ENCODE results near the gene AARS2. TPM values are rescaled to one million over a fixed set of nuclear protein-coding genes. Genes with fewer than 3 reads are reported as not detected.

Gene AARS2
- total RNA-seq, 1 experiment from 2014 or later = 28.9 TPM

GRCh38 chr6:44339763-44340625 lies 26.8 kb upstream of the AARS2 start (continued):
- TF ChIP-seq ARID4B (CRISPR knock-in tag; IDR thresholded peaks at IDR 0.05; ENCODE audit: borderline replicate concordance) (no peak), MAX (CRISPR knock-in tag; IDR thresholded peaks at IDR 0.05) (no peak), ZNF263 (CRISPR knock-in tag; IDR thresholded peaks at IDR 0.05; ENCODE audit: low read depth) (no peak), FOXJ3 (CRISPR knock-in tag; IDR thresholded peaks at IDR 0.05; ENCODE audit: borderline replicate concordance) (no peak), ZNF532 (CRISPR knock-in tag; IDR thresholded peaks at IDR 0.05; ENCODE audit: borderline replicate concordance) (no peak), PRRX2 (CRISPR knock-in tag; IDR thresholded peaks at IDR 0.05) (no peak), OVOL2 (CRISPR knock-in tag; IDR thresholded peaks at IDR 0.05; ENCODE audit: borderline replicate concordance) (no peak), NR2C2 (CRISPR knock-in tag; IDR thresholded peaks at IDR 0.05) (no peak), ZNF138 (CRISPR knock-in tag; conservative IDR thresholded peaks at IDR 0.05) (no peak)
- TF ChIP-seq, protein P1, sequence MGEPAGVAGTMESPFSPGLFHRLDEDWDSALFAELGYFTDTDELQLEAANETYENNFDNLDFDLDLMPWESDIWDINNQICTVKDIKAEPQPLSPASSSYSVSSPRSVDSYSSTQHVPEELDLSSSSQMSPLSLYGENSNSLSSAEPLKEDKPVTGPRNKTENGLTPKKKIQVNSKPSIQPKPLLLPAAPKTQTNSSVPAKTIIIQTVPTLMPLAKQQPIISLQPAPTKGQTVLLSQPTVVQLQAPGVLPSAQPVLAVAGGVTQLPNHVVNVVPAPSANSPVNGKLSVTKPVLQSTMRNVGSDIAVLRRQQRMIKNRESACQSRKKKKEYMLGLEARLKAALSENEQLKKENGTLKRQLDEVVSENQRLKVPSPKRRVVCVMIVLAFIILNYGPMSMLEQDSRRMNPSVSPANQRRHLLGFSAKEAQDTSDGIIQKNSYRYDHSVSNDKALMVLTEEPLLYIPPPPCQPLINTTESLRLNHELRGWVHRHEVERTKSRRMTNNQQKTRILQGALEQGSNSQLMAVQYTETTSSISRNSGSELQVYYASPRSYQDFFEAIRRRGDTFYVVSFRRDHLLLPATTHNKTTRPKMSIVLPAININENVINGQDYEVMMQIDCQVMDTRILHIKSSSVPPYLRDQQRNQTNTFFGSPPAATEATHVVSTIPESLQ (CRISPR knock-in tag; IDR thresholded peaks at IDR 0.05) = no peak

DNA sequence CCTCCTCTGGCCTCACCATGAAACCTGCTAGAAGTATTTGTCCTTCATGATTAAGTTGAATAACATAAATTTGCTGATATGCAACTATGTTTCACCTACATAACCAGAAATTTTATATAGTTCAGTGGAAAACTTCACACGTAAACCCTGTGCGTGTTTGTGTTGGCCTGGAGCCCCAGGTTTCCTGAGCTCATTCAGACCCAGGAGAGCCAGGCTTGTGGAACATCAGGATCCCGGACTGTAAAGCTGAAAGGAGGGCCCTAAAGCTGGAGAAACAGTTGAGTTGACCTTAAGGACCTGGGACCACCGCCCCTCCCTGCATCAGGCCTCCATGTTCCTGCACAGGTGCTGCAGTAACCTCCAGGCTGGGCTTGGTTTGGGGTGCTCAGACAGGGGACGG lies 26.2 kb upstream of the AARS2 start:
- Mint-ChIP-seq H3K27ac (no peak overlapping the region), H3K4me3 (no peak overlapping the region), H3K36me3 (no peaks in the 10 kb centered on the region), H3K27me3 (ENCODE audit: low read depth) (peaks cover 20% of the 10 kb centered on the region), H3K4me1 (peaks cover 28% of the 10 kb centered on the region), H3K9me3 (no peaks in the 10 kb centered on the region)
- ChIA-PET POLR2A (interaction anchor here (0.6 kb wide), 1 partner anchor 27 kb away, joined by 3 read pairs; no protein-coding TSS in a partner anchor), CTCF (interaction anchor here (0.9 to 5.0 kb wide), 7 partner anchors 27 to 167 kb away, joined by 3 to 67 read pairs (median 3); partner anchors contain the start of genes AARS2, SLC35B2 and TMEM151B)
- ATAC-seq = no peak
- DNase-seq (ENCODE audit: low spot score) = no peak
- TF ChIP-seq, protein P2, sequence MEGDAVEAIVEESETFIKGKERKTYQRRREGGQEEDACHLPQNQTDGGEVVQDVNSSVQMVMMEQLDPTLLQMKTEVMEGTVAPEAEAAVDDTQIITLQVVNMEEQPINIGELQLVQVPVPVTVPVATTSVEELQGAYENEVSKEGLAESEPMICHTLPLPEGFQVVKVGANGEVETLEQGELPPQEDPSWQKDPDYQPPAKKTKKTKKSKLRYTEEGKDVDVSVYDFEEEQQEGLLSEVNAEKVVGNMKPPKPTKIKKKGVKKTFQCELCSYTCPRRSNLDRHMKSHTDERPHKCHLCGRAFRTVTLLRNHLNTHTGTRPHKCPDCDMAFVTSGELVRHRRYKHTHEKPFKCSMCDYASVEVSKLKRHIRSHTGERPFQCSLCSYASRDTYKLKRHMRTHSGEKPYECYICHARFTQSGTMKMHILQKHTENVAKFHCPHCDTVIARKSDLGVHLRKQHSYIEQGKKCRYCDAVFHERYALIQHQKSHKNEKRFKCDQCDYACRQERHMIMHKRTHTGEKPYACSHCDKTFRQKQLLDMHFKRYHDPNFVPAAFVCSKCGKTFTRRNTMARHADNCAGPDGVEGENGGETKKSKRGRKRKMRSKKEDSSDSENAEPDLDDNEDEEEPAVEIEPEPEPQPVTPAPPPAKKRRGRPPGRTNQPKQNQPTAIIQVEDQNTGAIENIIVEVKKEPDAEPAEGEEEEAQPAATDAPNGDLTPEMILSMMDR (IDR thresholded peaks at IDR 0.05) = no peak
- no peak for TF ChIP-seq NFE2L1 (CRISPR knock-in tag; IDR thresholded peaks at IDR 0.05)
- no peak for TF ChIP-seq KAT7 (CRISPR knock-in tag; IDR thresholded peaks at IDR 0.05; ENCODE audit: borderline replicate concordance)
- no peak for TF ChIP-seq ZNF121 (CRISPR knock-in tag; IDR thresholded peaks at IDR 0.05)
- no peak for TF ChIP-seq E2F4 (CRISPR knock-in tag; IDR thresholded peaks at IDR 0.05; ENCODE audit: borderline replicate concordance, low read depth)
